HG03139 (cell line): ENCODE results near the gene FAF1.

Source experiments
- ATAC-seq: cut with Tn5 transposase; IDR thresholded peaks from one replicate; pipeline ENCODE4 v1.9.1; 2021; ENCODE audit not compliant: unreplicated experiment

Gene FAF1

DNA sequence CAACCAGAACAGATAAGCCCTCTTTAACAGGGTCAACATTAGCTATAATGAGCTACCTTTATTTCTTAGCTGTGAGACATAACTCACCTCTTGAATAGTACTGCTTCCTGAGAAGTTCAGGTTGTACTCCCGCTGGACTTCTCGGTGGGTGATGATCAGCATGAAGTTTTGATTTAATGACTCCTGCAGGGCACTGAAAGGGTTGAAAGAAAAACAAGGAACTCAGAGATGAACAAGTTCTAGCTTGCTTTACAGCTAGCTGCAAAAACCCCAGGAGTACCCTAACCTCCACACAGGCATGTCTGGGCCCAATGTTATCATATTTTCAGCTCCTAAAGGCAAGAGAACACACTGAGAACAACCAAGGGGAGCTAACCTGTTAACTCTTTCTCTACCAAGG is 254.4 kb downstream of the FAF1 start:
- no peak for ATAC-seq

DNA sequence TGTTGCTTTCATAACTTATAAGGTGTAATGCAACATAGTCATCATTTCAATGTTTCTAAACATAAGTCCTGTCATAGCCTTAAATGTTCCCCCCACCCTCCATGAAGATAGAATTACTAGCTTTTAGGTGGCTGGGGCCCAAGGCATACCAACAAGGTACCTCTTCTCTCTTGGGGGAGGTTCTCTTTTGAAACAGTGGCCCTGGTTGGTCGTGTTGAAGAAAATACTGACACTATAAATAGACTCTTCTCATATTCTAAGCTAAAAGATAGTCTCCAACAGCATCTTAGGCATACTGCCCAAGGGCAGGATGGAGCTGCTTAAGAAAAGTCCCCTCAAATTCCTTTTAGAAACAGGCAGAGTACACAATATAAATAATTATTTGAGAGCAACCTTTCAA is 255.0 kb downstream of the FAF1 start:
- no peak for ATAC-seq

- no peak for ATAC-seq
Measured at GRCh38 chr1:50704126-50704525, 255.9 kb downstream of the FAF1 start.

GRCh38 chr1:50703240-50703639 is 256.8 kb downstream of the FAF1 start:
- ATAC-seq = no peak

GRCh38 chr1:50702395-50702794 is 257.7 kb downstream of the FAF1 start:
- ATAC-seq = no peak

GRCh38 chr1:50701706-50702317 is 258.3 kb downstream of the FAF1 start:
- no peak for ATAC-seq

DNA sequence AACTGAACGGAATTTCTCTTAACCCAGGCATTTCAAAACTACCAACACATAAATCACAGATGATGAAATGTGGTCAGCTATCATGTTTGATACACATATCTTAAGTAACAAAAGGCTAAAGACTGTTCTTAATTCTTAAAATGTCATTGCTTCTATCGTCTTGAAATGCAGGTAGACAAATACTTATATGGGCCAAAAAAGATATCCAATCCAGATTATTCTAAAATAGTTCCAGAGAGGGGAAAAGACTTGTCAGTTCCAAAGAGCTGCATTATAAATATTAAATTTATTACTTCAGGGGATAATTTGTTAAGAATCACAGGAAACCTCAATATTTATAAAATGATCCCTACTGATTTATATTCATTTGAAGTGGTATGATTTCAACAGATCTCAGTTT is 259.4 kb downstream of the FAF1 start:
- ATAC-seq = no peak

DNA sequence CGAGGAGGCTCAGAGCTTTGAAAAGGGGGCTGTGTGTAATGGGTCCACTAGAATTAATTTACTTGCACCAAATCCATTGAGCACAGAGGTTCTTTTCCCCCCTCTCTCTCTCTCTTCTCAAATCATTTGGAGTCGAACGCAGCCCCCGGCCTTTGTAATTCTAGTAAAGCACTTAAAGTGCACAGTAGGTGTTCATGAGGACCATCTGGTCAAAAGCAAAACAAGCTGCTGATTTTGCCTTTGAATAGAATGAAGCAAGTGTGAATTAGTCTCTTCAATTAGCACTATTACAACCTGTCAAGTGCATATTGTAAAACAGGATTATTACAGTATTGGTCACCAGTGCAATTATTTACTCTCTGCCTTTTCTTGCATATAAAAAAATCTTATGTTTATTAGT is 259.9 kb downstream of the FAF1 start:
- no peak for ATAC-seq

DNA sequence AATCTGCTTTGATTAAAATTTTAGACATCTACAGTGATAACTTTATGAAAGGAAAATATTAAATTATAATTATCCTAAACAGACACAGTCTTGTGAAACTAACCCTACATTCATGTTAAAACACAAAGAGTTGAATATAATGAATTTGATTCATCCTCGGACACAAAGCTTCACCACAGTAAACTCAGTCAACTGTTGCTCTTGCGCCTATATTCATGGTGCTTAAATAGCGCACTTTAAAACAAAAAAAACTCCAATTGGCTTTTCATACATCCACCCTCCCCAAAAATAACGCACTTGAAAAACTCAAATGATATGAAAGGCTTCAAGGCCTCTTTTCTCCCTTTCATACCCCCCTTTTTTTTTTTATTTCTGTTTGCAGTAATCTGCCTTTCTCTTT is 260.3 kb downstream of the FAF1 start:
- ATAC-seq = no peak

DNA sequence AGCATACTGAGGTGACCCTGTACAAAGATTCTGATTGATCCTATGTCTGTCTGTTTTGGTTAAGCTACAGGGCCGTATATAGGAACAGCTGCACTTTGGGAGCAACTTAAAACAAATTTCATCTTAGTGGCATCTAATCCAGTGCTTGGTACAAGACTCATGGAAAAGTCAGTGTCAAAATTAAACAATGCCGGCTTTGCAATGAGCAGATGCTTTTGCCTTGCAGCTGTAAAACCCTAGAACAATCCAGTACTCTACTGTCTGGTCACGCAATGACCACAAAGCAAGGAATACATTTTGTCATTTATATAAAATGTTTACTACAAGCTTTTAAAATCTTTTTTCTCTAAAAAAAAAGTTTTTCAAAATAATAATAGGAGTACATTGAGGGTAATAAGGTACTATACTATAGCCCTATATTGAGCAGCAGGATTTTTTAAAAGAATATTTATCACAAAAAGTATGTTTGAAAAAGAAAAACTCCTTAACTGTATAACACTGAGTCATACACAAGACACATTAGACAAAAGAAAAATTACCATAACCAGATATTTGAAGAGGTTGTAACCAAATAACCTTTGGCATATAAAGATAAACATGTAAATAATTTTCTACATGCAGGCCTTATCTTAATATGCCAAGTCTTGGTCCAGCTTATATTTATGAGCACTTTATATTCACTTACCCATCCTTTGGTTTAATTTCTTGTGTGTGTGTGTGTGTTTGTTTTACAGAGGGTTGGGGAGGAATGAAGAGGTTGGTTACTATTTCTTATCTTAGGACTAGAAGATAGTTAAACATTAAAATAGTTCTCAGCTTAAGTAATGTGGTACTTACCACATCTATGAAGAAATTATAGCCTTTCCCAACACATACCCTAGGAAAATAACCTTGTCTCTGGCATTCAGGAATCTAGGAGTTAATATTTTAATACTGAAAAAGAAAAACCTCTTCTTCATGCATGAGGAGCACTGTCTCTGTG is 262.3 kb downstream of the FAF1 start:
- ATAC-seq = no peak

DNA sequence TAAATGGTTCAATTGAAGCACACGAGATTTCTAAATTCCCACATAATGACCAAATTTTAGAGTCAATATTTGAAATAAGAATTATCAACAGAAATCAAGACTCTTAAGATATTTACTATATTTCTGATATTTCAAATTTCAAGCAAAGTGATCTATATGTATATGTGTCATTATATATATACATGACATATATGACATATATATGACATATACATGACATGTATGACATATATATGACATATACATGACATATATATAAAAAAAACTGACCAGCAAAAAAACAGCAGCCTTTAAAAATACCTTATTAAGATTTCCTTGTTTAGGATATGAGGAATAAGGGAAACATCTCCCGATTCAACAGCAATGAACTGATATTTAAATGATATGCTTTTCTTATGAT is 266.2 kb downstream of the FAF1 start:
- no peak for ATAC-seq

- ATAC-seq = no peak
Measured at GRCh38 chr1:50684185-50684584, 275.9 kb downstream of the FAF1 start.

GRCh38 chr1:50681931-50682330 is 278.1 kb downstream of the FAF1 start:
- ATAC-seq = no peak

- ATAC-seq = no peak
Measured at GRCh38 chr1:50667710-50668356, 292.2 kb downstream of the FAF1 start.

GRCh38 chr1:50667272-50667671 is 292.8 kb downstream of the FAF1 start:
- no peak for ATAC-seq

GRCh38 chr1:50666849-50667248 is 293.2 kb downstream of the FAF1 start:
- no peak for ATAC-seq

- no peak for ATAC-seq
Measured at GRCh38 chr1:50665413-50665812, 294.7 kb downstream of the FAF1 start.

DNA sequence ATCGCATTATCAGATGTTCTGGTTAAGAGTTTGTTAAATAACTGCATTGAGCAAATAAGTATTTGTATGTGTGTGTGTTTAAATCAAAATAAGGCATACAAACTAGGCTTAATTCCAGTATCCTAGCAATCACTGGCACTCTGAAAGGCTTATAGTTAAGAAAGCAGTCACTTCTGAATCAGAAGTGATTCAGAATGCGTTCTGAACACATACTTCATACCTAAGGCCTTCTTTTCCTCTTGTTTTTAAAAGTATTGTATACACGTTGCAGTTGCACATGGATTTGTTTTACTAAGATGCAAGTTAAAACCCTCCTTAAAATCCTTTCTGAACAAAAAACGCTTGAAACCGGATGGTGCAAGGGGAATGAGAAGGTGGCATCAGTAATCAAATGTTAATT is 298.4 kb downstream of the FAF1 start:
- ATAC-seq = no peak

DNA sequence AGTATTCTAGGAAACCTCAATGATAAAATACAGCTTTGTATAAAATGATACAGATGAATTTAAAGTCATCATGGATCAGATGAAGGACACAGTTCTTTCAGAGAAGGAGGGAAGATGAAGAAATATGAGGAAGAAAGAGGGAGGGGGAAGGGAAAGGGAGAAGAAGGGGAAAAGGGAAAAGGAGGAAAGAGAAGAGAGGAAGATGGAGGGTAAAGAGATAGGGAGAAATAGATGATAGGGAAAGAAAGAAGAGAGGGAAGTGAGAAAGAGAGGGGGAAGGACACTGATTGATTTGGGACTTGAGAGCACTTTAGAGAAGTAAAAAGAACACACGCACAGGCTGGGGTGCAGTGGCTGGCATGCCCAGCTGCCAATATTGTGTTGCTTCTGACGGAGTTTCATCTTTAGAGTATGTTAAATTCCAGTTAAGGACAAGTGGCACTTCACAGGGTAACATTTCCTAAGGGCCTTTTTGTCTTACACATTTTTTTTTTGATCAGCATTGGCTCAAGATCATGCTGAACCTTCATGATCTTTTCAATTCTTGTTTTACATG is 300.9 kb downstream of the FAF1 start:
- ATAC-seq = no peak

DNA sequence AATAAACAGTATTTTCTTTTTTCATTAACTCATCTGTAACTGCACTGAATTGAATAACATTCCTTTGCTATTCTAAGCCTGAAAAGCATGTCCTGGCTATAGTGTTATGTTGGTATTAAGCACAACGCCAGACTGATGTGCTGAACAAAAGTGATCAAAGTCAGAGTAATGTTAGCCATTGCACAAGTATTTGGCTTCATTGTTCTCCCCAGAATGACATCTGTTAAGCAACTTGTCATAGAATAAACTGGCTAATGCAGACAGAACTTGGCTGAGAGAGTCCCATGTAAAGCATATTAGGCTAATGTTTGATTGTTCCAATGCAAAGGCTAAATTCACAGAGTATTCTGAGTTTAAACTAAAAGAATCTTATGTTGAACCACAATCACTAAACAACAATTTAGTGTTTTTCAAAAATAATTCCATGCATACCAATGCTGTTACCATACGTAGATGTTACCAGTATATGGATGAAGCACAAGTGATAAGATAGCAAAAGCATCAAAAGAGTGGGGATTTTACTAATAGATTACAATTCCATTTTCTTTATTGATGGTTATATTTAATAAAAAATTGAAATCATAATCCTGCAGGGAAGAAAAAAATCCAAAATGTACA is 301.5 kb downstream of the FAF1 start:
- no peak for ATAC-seq

GRCh38 chr1:50656931-50657330 is 303.1 kb downstream of the FAF1 start:
- ATAC-seq = no peak
